ENCODE results near the gene EOMES. TPM values are rescaled to one million over a fixed set of nuclear protein-coding genes. Genes with fewer than 3 reads are reported as not detected.
"Not testable (repeated sequence)": the region's sequence is repeated elsewhere in the genome, so short reads cannot be mapped to it uniquely, and the experiment has no call there.

EOMES gene
- under 0.01 TPM in 1 of 2 replicates, not detected in the other for total RNA-seq
- polyA plus RNA-seq: 0.01 TPM in 1 of 2 replicates, not detected in the other
- not detected in 2 replicates for polyA plus RNA-seq (2012)
- polyA minus RNA-seq (ENCODE audit: low replicate concordance): not detected in 2 replicates

DNA sequence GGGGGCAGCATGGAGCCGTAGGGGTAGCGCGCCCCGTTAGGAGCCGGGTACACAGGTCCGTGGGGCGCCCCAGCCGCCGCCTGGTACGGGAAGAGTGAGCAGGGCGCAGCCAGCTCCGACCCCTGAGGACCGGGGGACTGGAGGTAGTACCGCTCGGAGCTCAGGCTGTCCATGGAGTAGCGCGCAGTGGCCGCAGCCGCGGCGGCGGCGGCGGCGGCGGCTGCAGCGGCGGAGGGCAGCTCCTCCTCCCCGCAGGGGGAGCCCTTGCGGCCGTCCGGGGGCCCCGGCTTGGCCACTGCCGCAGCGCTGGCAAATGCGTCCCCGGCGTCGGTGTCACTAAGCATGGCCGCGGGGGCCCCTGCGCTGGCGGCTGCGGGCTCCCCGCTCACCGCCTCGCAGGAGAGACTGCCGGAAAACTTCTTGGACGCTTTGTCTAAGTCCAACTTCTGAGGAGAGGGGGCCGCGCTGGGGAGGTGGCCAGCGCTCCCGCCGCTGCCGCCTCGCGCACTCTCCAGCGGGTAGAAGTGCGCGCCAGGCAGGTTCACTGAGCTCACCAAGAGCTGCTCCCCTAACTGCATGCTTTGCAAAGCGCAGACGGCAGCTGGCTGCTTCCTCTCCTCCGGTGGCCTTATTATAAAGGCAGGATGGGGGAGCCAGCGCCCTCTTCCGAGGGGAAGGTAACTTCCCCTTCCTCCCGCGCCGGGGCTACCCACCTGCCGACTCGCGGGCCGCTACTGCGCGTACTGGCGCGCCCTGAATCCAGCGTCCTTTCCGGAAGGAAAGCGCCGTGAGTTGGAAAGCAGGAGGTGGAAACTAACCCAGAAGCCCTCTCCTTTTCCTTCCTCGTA is at the start of gene EOMES:
Gene EOMES (minus strand): TSS at position 607 of the 848 bp plus-strand sequence. CDS start 29 bp downstream, at position 578.
- Histone ChIP-seq H3K27ac (ENCODE audit: insufficient read depth, low read length) (no peak within 1 kb of the TSS), H3K4me1 (ENCODE audit: control insufficient read depth, extremely low read depth, insufficient read depth, low read length) (peaks cover 2% of the 10 kb centered on the region), H4K20me1 (ENCODE audit: control insufficient read depth, extremely low read depth, insufficient read depth, low read length) (no peaks in the 10 kb centered on the region), H3K4me2 (ENCODE audit: extremely low read depth, insufficient read depth, low read length) (peak within 1 kb of the TSS; percentile 76), H3K36me3 (ENCODE audit: control insufficient read depth, insufficient read depth, low read length) (no peaks in the 10 kb centered on the region), H3K4me3 (replicated peaks in 1 of 4; ENCODE audit: control extremely low read depth in 1 of 4, insufficient read depth in 1 of 4, low read depth in 3 of 4, low read length in 4 of 4) (peak within 1 kb of the TSS; percentile 19 to 46 (median 26)), H2AFZ (ENCODE audit: low read length) (no peak within 1 kb of the TSS), H3K9me3 (ENCODE audit: control insufficient read depth, insufficient read depth, low read depth, low read length) (no peaks in the 10 kb centered on the region), H3K9ac (ENCODE audit: insufficient read depth, low read length) (no peak within 1 kb of the TSS), H3K27me3 (ENCODE audit: control insufficient read depth, insufficient read depth, low read length) (peaks cover 65% of the 10 kb centered on the region), H3K79me2 (ENCODE audit: control insufficient read depth, insufficient read depth, low read length) (no peaks in the 10 kb centered on the region)
- DNase-seq (ENCODE audit: low read depth in 2 of 2): peak; percentile 42 to 46
- TF ChIP-seq, protein P1, sequence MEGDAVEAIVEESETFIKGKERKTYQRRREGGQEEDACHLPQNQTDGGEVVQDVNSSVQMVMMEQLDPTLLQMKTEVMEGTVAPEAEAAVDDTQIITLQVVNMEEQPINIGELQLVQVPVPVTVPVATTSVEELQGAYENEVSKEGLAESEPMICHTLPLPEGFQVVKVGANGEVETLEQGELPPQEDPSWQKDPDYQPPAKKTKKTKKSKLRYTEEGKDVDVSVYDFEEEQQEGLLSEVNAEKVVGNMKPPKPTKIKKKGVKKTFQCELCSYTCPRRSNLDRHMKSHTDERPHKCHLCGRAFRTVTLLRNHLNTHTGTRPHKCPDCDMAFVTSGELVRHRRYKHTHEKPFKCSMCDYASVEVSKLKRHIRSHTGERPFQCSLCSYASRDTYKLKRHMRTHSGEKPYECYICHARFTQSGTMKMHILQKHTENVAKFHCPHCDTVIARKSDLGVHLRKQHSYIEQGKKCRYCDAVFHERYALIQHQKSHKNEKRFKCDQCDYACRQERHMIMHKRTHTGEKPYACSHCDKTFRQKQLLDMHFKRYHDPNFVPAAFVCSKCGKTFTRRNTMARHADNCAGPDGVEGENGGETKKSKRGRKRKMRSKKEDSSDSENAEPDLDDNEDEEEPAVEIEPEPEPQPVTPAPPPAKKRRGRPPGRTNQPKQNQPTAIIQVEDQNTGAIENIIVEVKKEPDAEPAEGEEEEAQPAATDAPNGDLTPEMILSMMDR (conservative IDR thresholded peaks at IDR 0.05 in 1 of 2, IDR thresholded peaks at IDR 0.05 in 1 of 2; ENCODE audit: low read depth in 1 of 2, low read length in 2 of 2): peak in 1 of 2 donors; percentile 8
- peak; percentile 71 for TF ChIP-seq EZH2 (IDR thresholded peaks at IDR 0.05; ENCODE audit: low read length, missing control alignments)

DNA sequence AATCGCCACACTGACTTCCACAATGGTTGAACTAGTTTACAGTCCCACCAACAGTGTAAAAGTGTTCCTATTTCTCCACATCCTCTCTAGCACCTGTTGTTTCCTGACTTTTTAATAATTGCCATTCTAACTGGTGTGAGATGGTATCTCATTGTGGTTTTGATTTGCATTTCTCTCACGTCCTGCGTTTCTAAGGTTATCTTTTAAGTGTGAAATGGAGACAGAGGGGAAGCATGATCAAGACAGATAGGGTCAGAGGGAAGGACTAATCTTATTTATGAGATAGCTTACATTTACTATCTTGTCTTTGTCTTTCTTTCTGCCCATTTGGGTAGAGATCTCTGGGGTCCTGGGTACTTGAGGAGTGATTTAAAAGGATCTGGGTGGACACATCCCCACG is 48.3 kb upstream of the EOMES start:
- H3K9me3 ChIP-seq (ENCODE audit: control insufficient read depth, insufficient read depth, low read depth, low read length); H3K27me3 ChIP-seq (ENCODE audit: control insufficient read depth, insufficient read depth, low read length); H3K4me3 ChIP-seq (replicated peaks in 1 of 4; ENCODE audit: control extremely low read depth in 1 of 4, insufficient read depth in 1 of 4, low read depth in 3 of 4, low read length in 4 of 4); H3K4me2 ChIP-seq (ENCODE audit: extremely low read depth, insufficient read depth, low read length); H3K4me1 ChIP-seq (ENCODE audit: control insufficient read depth, extremely low read depth, insufficient read depth, low read length); DNase-seq (ENCODE audit: low read depth in 2 of 2); H3K79me2 ChIP-seq (ENCODE audit: control insufficient read depth, insufficient read depth, low read length); H4K20me1 ChIP-seq (ENCODE audit: control insufficient read depth, extremely low read depth, insufficient read depth, low read length); H3K27ac ChIP-seq (ENCODE audit: insufficient read depth, low read length); H3K36me3 ChIP-seq (ENCODE audit: control insufficient read depth, insufficient read depth, low read length); H2AFZ ChIP-seq (ENCODE audit: low read length); H3K9ac ChIP-seq (ENCODE audit: insufficient read depth, low read length): not testable (repeated sequence)

GRCh38 chr3:27767000-27767399 is 44.9 kb upstream of the EOMES start:
- Histone ChIP-seq H2AFZ (ENCODE audit: low read length) (no peak overlapping the region), H3K36me3 (ENCODE audit: control insufficient read depth, insufficient read depth, low read length) (no peaks in the 10 kb centered on the region), H3K9me3 (ENCODE audit: control insufficient read depth, insufficient read depth, low read depth, low read length) (no peaks in the 10 kb centered on the region), H3K4me2 (ENCODE audit: extremely low read depth, insufficient read depth, low read length) (no peak overlapping the region), H3K4me3 (replicated peaks in 1 of 4; ENCODE audit: control extremely low read depth in 1 of 4, insufficient read depth in 1 of 4, low read depth in 3 of 4, low read length in 4 of 4) (no peak overlapping the region), H3K4me1 (ENCODE audit: control insufficient read depth, extremely low read depth, insufficient read depth, low read length) (no peaks in the 10 kb centered on the region), H4K20me1 (ENCODE audit: control insufficient read depth, extremely low read depth, insufficient read depth, low read length) (no peaks in the 10 kb centered on the region), H3K27ac (ENCODE audit: insufficient read depth, low read length) (no peak overlapping the region), H3K9ac (ENCODE audit: insufficient read depth, low read length) (no peak overlapping the region), H3K79me2 (ENCODE audit: control insufficient read depth, insufficient read depth, low read length) (no peaks in the 10 kb centered on the region), H3K27me3 (ENCODE audit: control insufficient read depth, insufficient read depth, low read length) (no peaks in the 10 kb centered on the region)
- no peak for DNase-seq (ENCODE audit: low read depth in 2 of 2)
- TF ChIP-seq, protein P1 (conservative IDR thresholded peaks at IDR 0.05 in 1 of 2, IDR thresholded peaks at IDR 0.05 in 1 of 2; ENCODE audit: low read depth in 1 of 2, low read length in 2 of 2): no peak
- TF ChIP-seq EZH2 (IDR thresholded peaks at IDR 0.05; ENCODE audit: low read length, missing control alignments): no peak

Data from fibroblast of lung (primary cell).